ENCODE results near the gene CHADL.

GRCh38 chr22:41267958-41268357 lies 27.2 kb upstream of the CHADL start:
- TF ChIP-seq, protein P1, sequence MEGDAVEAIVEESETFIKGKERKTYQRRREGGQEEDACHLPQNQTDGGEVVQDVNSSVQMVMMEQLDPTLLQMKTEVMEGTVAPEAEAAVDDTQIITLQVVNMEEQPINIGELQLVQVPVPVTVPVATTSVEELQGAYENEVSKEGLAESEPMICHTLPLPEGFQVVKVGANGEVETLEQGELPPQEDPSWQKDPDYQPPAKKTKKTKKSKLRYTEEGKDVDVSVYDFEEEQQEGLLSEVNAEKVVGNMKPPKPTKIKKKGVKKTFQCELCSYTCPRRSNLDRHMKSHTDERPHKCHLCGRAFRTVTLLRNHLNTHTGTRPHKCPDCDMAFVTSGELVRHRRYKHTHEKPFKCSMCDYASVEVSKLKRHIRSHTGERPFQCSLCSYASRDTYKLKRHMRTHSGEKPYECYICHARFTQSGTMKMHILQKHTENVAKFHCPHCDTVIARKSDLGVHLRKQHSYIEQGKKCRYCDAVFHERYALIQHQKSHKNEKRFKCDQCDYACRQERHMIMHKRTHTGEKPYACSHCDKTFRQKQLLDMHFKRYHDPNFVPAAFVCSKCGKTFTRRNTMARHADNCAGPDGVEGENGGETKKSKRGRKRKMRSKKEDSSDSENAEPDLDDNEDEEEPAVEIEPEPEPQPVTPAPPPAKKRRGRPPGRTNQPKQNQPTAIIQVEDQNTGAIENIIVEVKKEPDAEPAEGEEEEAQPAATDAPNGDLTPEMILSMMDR (IDR thresholded peaks at IDR 0.05 in 8 of 11, conservative IDR thresholded peaks at IDR 0.05 in 3 of 11): no peak
- no peak for TF ChIP-seq POLR2A (IDR thresholded peaks at IDR 0.05)
